GM21825 (cell line): ENCODE results near the gene ZNF282.

Experiments used
- ATAC-seq: cut with Tn5 transposase; IDR thresholded peaks from one replicate; pipeline ENCODE4 v1.9.1; 2021; ENCODE audit warnings: mild to moderate bottlenecking, moderate library complexity; ENCODE audit not compliant: unreplicated experiment

Gene ZNF282

GRCh38 chr7:149195180-149196150 is at the start of gene ZNF282:
Gene ZNF282 (plus strand): TSS chr7:149195546. CDS start chr7:149195590, 44 bp downstream.
- ATAC-seq = peak; percentile 94

GRCh38 chr7:149147072-149147751 is 48.1 kb upstream of the ZNF282 start, which contains the start of gene ZNF398:
Gene ZNF398 (plus strand): TSS chr7:149147453. CDS start chr7:149147743, 290 bp downstream.
- peak; percentile 75 for ATAC-seq

- peak; percentile 24 for ATAC-seq
Measured at GRCh38 chr7:149147752-149148653, 47.3 kb upstream of the ZNF282 start.

GRCh38 chr7:149150981-149151380 is 44.4 kb upstream of the ZNF282 start:
- no peak for ATAC-seq

GRCh38 chr7:149153346-149153745 is 42.0 kb upstream of the ZNF282 start:
- no peak for ATAC-seq

GRCh38 chr7:149154056-149154455 is 41.3 kb upstream of the ZNF282 start:
- ATAC-seq = no peak

GRCh38 chr7:149156898-149157297 is 38.4 kb upstream of the ZNF282 start:
- no peak for ATAC-seq

DNA sequence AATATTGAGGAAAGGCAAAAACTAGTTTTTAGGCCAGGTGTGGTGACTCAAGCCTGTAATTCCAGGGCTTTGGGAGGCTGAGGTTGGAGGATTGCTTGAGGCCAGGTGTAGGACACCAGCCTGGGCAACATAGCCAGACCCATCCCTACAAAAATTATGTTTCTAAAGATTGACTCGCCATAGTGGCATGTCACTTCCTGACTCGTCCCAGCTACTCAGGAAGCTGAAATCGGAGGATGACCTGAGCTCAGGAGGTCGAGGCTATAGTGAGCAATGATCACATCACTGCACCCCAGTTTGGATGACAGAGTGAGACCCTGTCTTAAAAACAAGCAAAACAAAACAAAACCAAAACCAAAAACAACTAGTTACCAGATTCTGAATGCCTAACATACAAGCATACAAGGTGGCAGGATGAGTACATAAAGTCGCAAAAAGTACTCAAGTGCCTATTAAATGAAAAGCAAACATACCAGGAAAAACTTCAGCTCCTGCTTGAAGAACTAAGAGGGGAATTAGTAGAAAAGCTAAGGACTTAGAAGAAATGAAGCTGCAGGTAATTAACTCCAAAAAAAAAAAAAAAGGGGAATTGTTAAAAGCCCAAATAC is 34.0 kb upstream of the ZNF282 start:
- no peak for ATAC-seq

DNA sequence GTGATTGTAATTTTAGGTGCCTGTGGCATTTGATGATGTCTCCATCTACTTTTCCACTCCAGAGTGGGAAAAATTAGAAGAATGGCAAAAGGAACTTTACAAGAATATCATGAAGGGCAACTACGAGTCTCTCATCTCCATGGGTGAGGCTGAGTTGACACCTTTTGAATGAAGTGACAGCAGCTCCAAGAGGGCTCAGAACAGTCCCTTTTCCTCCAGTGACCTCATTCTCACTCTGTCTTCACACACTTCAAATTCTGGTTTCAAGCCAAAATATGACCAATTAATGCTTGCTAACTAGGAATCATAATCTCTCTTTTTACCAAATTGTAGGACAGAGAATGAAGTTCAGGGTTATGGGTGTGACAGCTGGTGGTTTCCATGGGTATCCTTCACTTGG is 29.2 kb upstream of the ZNF282 start:
- ATAC-seq = no peak

DNA sequence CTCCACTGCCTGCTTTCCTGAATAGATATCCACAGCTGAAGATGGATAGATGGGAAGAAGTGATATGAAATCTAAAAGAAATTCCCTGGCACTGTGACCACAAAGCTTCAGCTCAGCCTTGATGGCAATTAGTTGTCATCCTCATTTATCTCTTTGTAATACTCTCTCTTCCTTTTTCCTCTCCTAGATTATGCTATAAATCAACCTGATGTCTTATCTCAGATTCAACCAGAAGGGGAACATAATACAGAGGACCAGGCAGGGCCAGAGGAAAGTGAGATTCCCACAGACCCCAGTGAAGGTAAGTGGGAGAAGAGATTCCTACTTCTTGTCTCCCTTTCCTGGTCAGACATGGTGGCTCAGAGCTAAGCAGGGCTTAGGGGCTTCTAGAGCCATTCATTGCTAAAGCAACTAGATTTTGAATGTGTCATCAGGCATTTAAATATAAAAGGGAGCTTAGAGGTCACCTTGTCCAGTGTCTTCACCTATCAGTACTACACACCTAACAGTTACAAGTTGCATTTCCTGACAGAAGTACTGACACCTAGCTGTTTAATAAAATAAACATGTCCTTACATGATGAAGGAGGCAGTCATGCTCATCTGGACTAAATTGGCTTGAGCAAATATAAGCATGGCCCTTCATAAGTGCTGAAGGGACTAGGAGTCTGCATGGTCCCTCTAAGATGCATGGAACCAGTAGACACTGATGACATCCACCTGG is 28.6 kb upstream of the ZNF282 start:
- no peak for ATAC-seq

DNA sequence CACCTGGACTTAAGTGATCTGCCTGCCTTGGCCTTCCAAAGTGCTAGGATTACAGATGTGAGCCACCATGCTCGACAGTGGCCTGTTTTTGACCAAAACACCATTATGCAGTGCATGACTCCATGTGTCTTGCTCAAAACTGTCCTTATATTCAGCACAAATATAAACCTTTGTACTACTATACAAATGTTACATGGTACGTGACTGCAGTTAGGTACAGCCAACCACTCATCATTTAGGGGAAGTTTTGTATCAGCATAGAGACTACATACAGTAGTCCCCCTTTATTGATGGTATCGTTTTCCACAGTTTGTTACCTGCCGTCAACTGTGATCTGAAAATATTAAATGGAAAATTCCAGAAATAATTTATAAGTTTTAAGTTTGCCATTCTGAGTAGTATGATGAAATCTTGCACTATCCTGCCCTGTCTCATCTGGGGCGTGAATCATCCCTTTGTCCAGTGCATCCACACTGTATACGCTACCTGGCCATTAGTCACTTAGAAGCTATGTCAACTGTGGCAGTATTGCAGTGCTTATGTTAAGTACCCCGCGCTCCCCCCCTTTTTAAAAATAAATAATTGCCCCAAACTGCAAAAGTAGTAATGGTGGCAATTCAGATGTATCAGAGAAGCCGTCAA is 23.3 kb upstream of the ZNF282 start:
- no peak for ATAC-seq

- ATAC-seq = no peak
Measured at GRCh38 chr7:149172534-149172920, 22.8 kb upstream of the ZNF282 start.

DNA sequence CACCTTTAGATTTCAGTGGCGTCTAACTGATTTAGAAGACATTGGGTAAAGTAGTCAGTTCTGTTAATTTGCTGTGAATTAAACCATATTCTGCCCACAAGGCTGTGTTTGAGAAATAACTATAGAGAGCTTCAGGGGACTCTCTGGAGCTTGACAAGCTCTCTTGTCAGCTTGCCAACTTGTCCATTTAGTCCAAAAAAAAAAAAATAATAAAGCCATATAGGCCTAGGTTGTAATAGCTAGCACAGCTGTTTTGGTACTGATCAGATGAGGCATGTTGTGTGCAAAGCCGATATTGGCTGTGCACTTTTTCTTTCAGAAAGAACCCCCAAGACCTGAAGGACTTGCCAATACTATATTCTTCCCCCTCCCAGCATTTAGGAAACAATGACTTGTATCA is 20.2 kb upstream of the ZNF282 start:
- ATAC-seq = no peak

GRCh38 chr7:149179241-149179640 is 16.1 kb upstream of the ZNF282 start:
- ATAC-seq = no peak

DNA sequence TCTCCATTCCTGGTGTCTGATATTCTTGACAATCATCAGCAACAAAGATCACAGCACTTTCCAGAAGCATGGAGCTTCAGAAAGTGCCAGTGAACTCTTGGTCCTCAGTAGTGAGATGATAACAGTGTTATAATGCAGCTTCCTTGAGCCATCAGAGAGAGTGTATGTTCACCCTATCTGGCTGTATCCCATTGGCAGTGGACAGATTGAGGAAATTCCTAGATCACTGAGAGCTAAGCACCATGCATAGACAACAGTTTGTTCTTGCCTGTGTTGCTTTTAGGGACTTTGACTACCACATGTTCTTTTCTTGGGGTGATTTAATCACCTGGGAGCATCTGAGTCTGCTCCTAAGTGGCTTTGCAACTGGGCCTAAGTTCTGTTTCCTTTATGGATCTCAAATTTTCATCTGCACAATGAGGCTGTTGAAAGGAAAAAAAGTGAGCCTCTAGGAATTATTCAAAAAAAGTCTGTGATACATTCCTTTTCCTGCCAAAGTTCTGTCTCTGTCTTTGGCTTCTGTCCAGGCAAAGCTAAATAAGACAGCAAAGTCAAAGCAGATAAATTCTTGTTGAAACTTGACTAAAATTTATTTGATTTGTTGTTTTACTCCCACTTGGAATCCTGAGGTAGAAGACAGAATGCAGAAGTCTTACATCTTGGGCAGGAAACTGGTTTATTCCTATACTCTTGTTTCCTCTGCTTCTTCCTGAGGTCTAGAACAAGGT is 14.5 kb upstream of the ZNF282 start:
- no peak for ATAC-seq

- no peak for ATAC-seq
Measured at GRCh38 chr7:149181450-149181790, 13.9 kb upstream of the ZNF282 start.

DNA sequence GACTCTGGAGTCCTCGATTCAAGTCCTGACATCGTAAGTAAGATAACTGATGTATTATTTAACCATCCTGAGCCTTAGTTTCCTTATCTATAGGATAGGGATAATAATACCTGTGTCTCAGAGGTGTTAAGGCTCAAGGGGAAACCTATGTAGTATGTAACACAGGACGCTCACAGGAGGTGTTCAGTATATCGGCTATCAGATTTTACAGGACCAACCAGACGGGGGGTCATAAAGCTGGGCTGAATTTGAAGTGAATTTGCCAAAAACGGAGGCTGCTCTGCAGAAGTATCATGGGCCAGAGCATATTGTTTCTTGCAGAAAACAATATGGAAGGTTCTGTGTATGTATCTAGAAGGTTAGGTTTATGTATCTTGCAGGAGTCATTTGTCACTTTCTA is 11.1 kb upstream of the ZNF282 start:
- no peak for ATAC-seq

DNA sequence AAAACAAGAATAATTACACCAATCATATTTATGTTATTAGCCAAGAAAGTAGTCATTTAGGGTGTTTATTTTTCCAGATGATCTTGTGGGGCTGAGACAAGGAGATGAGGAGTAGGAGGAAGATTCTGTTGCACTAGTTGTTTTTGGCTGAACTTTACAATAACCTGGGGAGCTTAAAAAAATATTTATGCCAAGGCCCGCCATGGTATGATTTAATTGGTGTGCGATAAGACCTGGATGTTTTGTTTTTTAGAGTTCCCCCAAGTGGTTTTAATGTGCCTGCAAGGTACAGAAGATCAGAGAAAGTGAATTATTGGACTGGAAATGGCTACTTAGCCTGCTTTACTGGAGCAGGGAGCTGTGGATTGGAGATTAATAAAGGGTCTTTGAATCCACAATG is 7.1 kb upstream of the ZNF282 start:
- no peak for ATAC-seq
